ENCODE data around the gene HMGXB4. TPM values are rescaled to one million over a fixed set of nuclear protein-coding genes. Genes with fewer than 3 reads are reported as not detected.

The HMGXB4 gene, protein sequence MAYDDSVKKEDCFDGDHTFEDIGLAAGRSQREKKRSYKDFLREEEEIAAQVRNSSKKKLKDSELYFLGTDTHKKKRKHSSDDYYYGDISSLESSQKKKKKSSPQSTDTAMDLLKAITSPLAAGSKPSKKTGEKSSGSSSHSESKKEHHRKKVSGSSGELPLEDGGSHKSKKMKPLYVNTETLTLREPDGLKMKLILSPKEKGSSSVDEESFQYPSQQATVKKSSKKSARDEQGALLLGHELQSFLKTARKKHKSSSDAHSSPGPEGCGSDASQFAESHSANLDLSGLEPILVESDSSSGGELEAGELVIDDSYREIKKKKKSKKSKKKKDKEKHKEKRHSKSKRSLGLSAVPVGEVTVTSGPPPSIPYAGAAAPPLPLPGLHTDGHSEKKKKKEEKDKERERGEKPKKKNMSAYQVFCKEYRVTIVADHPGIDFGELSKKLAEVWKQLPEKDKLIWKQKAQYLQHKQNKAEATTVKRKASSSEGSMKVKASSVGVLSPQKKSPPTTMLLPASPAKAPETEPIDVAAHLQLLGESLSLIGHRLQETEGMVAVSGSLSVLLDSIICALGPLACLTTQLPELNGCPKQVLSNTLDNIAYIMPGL
- polyA plus RNA-seq (2011; rRNA removed), result 15.1 and 21.5 TPM in 2 replicates
- polyA minus RNA-seq (2011; rRNA and poly(A)+ RNA removed), result 23.1 and 26.1 TPM in 2 replicates

DNA sequence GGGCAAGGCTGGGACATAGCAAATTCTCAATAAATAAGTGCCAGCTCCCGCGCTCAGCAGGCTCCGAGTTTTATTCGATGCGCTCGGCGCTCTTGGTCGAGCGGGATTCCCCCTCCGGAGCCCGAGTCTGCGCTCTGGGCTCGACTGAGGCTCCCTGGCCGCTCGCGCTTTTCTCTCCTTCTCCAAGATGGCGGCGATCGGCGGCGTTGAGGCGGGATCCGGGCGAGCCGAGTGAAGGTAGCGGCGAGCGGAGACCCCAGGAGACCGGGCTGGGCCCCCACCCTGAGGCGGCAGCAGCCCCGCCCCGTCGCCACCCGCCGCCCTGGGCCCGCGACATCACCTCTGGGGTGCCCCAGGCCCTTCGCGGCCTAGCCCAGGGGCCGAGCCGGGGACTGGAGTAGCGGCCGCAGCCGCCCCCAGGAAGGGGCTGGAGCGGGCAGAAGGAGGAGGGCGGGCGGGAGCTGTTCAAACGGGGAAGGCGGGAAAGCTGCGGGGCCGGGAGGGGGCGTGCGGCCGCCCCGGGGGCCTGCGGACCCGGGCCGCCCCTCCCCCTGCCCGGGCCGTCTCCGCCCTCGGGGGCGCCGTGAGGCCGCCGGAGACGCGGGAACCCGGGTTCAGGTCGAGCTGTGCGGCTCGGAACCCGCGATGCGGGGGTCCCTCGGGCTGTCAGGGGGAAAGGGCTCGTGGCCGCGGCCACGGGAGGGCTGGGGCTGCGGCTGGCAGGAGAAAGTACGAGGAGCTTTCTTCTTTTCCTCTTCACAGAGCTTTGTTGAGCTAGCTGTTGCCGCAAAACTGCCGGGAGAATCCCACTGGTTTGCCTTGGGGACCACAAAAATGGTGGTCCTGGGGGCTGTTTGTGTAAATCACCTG lies at the start of gene HMGXB4:
TSS of gene HMGXB4 (plus strand) at position 173 of the 870 bp plus-strand sequence. CDS start 4,898 bp downstream, outside the sequence.
- ChIA-PET CTCF (interaction anchor here (0.6 to 1.4 kb wide), 5 partner anchors 15 to 109 kb away, joined by 3 to 5 read pairs (median 3); no protein-coding TSS in a partner anchor), POLR2A (no interaction called here)

DNA sequence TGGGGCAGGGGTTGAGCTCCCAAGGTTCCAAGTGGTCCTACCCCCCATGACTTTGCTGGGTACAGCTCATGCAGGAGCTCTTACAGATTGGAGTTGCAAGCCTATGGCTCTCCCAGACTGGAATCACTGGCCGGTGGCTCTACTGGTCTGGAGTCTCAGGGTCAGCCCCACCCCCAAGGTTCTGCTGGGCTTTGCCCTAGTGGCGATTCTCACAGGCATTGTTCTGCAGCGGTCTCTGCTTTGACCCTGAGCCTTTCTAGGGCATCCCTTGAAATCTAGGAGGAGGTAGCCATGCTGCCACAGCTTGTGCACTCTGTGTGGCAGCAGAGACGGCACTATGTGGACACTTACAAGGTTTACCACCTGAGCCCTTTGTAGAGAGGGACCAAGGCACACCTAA lies 49.3 kb upstream of the HMGXB4 start:
- H3K4me3 ChIP-seq (ENCODE audit: low read depth, low read length), result no peak overlapping the region
- no peak for DNase-seq (ENCODE audit: low read depth)
- POLR2A ChIA-PET, result no interaction called here
- TF ChIP-seq, protein P1, sequence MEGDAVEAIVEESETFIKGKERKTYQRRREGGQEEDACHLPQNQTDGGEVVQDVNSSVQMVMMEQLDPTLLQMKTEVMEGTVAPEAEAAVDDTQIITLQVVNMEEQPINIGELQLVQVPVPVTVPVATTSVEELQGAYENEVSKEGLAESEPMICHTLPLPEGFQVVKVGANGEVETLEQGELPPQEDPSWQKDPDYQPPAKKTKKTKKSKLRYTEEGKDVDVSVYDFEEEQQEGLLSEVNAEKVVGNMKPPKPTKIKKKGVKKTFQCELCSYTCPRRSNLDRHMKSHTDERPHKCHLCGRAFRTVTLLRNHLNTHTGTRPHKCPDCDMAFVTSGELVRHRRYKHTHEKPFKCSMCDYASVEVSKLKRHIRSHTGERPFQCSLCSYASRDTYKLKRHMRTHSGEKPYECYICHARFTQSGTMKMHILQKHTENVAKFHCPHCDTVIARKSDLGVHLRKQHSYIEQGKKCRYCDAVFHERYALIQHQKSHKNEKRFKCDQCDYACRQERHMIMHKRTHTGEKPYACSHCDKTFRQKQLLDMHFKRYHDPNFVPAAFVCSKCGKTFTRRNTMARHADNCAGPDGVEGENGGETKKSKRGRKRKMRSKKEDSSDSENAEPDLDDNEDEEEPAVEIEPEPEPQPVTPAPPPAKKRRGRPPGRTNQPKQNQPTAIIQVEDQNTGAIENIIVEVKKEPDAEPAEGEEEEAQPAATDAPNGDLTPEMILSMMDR (IDR thresholded peaks at IDR 0.05; ENCODE audit: insufficient read depth, low read depth, low read length), result no peak
- H3K27me3 ChIP-seq (ENCODE audit: control insufficient read depth, insufficient read depth, low read length), result no peaks in the 10 kb centered on the region
- H3K36me3 ChIP-seq (ENCODE audit: control insufficient read depth, insufficient read depth, low read length), result no peaks in the 10 kb centered on the region
- CTCF ChIA-PET, result no interaction called here

More for the DNA sequence above, at the start of gene HMGXB4:
- Histone ChIP-seq H3K4me3 (ENCODE audit: low read depth, low read length) (peak within 1 kb of the TSS; percentile 71), H3K27me3 (ENCODE audit: control insufficient read depth, insufficient read depth, low read length) (no peaks in the 10 kb centered on the region), H3K36me3 (ENCODE audit: control insufficient read depth, insufficient read depth, low read length) (no peaks in the 10 kb centered on the region)
- DNase-seq (ENCODE audit: low read depth), result no peak
- TF ChIP-seq, protein P1 (IDR thresholded peaks at IDR 0.05; ENCODE audit: insufficient read depth, low read depth, low read length), result no peak

DNA sequence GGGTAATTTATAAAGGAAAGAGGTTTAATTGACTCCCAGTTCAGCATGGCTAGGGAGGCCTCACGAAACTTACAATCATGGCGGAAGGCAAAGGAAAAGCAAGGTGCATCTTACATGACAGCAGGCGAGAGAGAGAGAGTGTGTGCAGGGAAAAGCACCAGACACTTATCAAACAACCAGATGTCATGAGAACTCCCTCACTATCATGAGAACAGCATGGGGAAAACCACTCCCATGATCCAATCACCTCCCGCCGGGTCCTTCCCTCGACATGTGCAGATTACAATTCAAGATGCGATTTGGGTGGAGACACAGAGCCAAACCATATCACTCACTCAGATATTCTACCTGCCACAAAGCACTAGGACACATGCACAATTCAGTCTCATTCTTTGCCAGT lies 48.1 kb upstream of the HMGXB4 start:
- CTCF ChIA-PET, result no interaction called here
- POLR2A ChIA-PET, result no interaction called here

DNA sequence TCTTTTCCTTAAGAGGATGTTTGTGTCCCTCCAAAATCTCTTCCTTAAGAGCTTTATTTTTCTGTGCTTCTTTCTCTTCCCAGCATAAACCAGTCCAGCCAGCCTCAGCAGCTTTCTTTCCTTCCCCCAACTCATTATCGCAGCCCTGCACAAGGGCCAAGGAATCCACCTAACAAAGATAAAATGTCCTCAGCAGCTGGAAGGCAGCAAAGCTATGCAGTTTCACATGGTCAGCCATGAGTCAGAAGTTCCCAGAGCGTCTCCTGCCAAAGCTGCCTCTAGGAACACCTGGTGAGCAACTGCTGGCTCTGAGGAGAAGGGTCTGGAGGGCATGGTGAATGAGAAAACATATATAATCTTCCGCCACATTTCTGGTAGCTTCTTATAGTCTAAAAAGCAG lies 45.3 kb upstream of the HMGXB4 start:
- H3K27me3 ChIP-seq (ENCODE audit: control insufficient read depth, insufficient read depth, low read length), result no peaks in the 10 kb centered on the region
- no peak overlapping the region for H3K4me3 ChIP-seq (ENCODE audit: low read depth, low read length)
- DNase-seq (ENCODE audit: low read depth), result no peak
- no peaks in the 10 kb centered on the region for H3K36me3 ChIP-seq (ENCODE audit: control insufficient read depth, insufficient read depth, low read length)
- POLR2A ChIA-PET, result interaction anchor here (0.6 kb wide), 1 partner anchor 94 kb away, joined by 4 read pairs; no protein-coding TSS in a partner anchor
- CTCF ChIA-PET, result interaction anchor here (1.0 kb wide), 1 partner anchor 19 kb away, joined by 3 read pairs; no protein-coding TSS in a partner anchor
- TF ChIP-seq, protein P1 (IDR thresholded peaks at IDR 0.05; ENCODE audit: insufficient read depth, low read depth, low read length), result no peak

More for the DNA sequence above, 48.1 kb upstream of the HMGXB4 start:
- Histone ChIP-seq H3K36me3 (ENCODE audit: control insufficient read depth, insufficient read depth, low read length) (no peaks in the 10 kb centered on the region), H3K27me3 (ENCODE audit: control insufficient read depth, insufficient read depth, low read length) (no peaks in the 10 kb centered on the region), H3K4me3 (ENCODE audit: low read depth, low read length) (no peak overlapping the region)
- no peak for DNase-seq (ENCODE audit: low read depth)
- TF ChIP-seq, protein P1 (IDR thresholded peaks at IDR 0.05; ENCODE audit: insufficient read depth, low read depth, low read length), result no peak
